Motor neuron (in vitro differentiated cells): Measurements from ENCODE around the gene ERLEC1. TPM values are rescaled to one million over a fixed set of nuclear protein-coding genes. Genes with fewer than 3 reads are reported as not detected.
A peak's percentile ranks its signal among the peaks of the same experiment; 100 is the strongest.
"Not testable (repeated sequence)": the region's sequence is repeated elsewhere in the genome, so short reads cannot be mapped to it uniquely, and the experiment has no call there.

Experiments used
- ATAC-seq, 8 experiments: fragments of 200-7000 bp; cut with Tn5 transposase; replicated peaks in 6 of 8; 2 replicates each; pipeline ENCODE4 v1.8.0; 2021; ENCODE audit warnings: mild to moderate bottlenecking in 8 of 8, moderate library complexity in 8 of 8
- H3K27ac ChIP-seq, 2 donors: fragments of 250-450 bp; sonication (Bioruptor Pico); 2 replicates each; pipeline ENCODE4 v1.9.0; 2021; ENCODE audit warnings: antibody characterized with exemption in 2 of 2, mild to moderate bottlenecking in 2 of 2, moderate library complexity in 1 of 2
- H3K4me1 ChIP-seq, 2 donors: fragments of 250-450 bp; sonication (Bioruptor Pico); replicated peaks in 1 of 2; 2 replicates each; pipeline ENCODE4 v1.6.1; 2021; ENCODE audit warnings: antibody characterized with exemption in 2 of 2, mild to moderate bottlenecking in 2 of 2, moderate library complexity in 1 of 2
- H3K4me3 ChIP-seq, 5 donors: fragments of 250-450 bp; sonication (Bioruptor Pico); 2 replicates each; pipeline ENCODE4 v1.9.0; 2021; ENCODE audit warnings: antibody characterized with exemption in 5 of 5, mild to moderate bottlenecking in 5 of 5, moderate library complexity in 4 of 5
- WGBS, 10 experiments: fragments of 450-650 bp; shearing (Covaris generic); methylation state at CpG; one replicate each; pipeline ENCODE4 v1.0.0; 2022; 5-methylcytosine and 5-hydroxymethylcytosine counted together
- in situ Hi-C, 9 experiments: fragments of 400-800 bp; cut with MboI; loops; one replicate each; pipeline ENCODE4 v1.15.0; 2021; ENCODE audit warnings: low sequenced_read_pairs in 9 of 9, low pct_unique_long_range_greater_than_20kb in 2 of 9; ENCODE audit not compliant: unreplicated experiment in 9 of 9
- total RNA-seq, 8 experiments: library from RNA; unstranded; fragments of 300-600 nt; gene quantifications; 2 replicates each; pipeline versions ENCODE4 v1.2.3 to v1.2.4, GENCODE V29; 2022

ERLEC1 gene
- total RNA-seq, 8 experiments from 2014 or later: 28.6 to 109 (median 41.6) TPM

DNA sequence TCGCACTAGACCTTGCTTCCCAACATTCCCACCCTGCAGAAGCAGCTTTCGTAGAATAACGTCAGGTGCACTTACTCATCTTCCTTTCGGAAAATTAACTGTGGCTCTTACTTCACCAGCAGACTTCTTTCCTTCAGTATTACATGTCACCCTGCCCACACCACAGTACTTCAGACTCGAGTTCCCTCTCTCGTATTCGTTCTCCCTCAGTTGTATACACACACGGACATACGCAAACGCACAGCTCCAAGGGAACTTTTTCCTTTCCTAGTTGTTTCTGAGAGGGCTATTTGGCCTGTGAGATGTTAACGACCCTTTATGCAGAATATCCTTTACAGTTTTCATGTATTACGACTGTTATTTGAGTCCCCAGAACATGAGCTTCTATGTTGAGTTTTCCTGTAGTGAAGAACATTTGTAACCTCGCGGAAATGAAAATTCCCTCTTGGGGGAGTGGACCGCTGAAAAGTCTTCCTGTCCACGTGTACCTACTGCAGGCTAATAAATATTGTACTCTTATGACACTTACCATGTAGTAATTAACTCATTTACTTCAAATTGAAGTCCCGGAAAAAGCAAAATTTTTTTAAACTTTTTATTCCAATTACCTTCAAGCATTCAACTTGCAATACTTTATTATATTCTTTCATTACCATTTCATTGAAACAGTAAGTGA, 908 bp downstream of the ERLEC1 start:
- ATAC-seq: peak in 5 of 8 experiments; percentile 0 to 6 (median 4)
- Histone ChIP-seq H3K4me3 (peak overlapping the region; percentile 67 to 81 (median 72)), H3K27ac (peak overlapping the region; percentile 84 to 94), H3K4me1 (peaks cover 19 to 22% of the 10 kb centered on the region in 2 donors)
- WGBS, 10 experiments: 1 to 11% (median 7%) methylated on average over 7 to 17 of the region's 17 CpGs
- in situ Hi-C loops: no loop called here

DNA sequence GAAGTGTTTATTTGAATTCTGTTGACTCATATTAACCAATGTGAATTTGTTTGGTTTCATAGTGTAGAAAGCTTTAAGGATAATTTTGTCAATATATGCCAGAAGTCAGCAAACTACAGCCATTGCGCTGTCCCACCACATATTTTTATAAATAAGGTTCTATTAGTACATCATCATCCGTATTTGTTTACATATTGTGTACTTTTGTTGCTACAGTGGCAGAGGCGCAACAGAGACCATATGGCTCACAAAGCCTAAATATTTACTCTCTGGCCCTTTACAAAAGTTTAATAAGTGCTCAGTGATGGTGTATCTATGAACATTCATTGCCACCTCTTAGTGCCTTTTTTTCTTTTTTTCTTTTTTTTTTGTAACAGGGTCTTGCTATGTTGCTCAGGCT, 6.4 kb downstream of the ERLEC1 start:
- Histone ChIP-seq H3K4me1 (peaks cover 1 to 5% of the 10 kb centered on the region in 2 donors), H3K27ac (no peak overlapping the region), H3K4me3 (no peak overlapping the region)
- in situ Hi-C loops: no loop called here
- ATAC-seq: no peak
- 78 to 100% (median 96%) methylated on average over 1 to 3 of the region's 3 CpGs; no CpG with 5 or more reads in 2 of the 10 experiments for WGBS, 10 experiments

DNA sequence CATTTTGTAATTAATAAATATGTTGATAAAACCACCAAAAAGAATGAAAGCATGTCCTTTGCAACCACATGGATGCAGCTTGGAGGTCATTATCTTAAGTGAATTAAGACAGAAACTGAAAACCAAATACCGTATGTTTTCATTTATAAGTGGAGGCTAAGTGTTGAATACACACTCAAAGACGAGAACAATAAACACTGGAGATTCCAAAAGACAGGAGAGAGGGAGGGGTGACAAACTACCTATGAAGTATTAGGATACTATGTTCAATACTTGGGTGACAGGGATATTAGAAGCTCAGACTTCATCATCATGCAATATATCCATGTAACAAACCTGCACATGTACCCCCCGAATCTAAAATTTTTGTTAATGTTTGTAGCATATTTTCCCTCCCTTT, 7.0 kb downstream of the ERLEC1 start:
- in situ Hi-C loops: no loop called here
- Histone ChIP-seq H3K4me3 (no peak overlapping the region), H3K27ac (no peak overlapping the region), H3K4me1 (no peaks in the 10 kb centered on the region)
- ATAC-seq: no peak
- 31 to 96% (median 89%) methylated on average over 2 to 3 of the region's 3 CpGs; no CpG with 5 or more reads in 1 of the 10 experiments for WGBS, 10 experiments

DNA sequence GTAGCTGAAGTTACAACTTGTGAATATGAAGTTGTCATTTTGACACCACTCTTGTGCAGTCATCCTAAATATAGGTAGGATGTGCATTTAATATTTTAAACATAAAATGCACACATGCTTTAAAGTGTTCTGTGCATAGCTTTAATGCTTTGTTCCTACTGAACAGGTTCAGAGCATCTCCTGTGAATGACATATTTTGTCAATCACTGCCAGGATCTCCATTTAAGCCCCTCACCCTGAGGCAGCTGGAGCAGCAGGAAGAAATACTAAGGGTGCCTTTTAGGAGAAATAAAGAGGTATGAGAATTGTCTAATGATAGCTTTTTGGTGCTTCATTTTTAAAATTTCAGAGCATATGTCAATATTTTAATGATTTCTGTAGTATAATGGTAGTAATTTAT, 14.7 kb downstream of the ERLEC1 start:
- H3K4me1 ChIP-seq: no peaks in the 10 kb centered on the region
- no peak for ATAC-seq
- in situ Hi-C loops: no loop called here
- no peak overlapping the region for H3K4me3 ChIP-seq
- no peak overlapping the region for H3K27ac ChIP-seq

DNA sequence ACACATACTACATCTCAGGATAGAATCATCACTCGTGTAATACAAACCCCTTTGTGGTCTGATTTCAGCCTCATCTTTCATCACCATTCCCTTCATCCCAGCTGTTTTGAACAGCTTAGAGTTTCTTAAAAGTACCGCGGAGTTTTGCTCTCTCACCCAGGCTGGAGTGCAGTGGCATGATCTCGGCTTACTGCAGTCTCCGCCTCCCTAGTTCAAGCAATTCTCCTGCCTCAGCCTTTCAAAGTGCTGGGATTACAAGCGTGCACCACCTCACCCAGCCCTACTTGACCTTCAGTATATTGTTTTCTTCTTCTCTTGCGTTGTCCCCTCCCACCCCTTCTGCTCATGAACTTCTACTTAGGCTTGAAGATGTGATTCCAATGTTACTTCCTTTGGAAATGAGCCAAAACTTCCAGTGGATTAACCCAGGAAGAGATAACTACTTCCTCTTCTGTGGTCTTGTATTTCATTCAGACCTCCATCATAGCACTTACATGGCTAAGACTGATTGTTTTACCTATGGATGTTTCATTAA, 15.8 kb downstream of the ERLEC1 start:
- Histone ChIP-seq H3K4me1 (no peaks in the 10 kb centered on the region), H3K4me3 (no peak overlapping the region), H3K27ac (no peak overlapping the region)
- no peak for ATAC-seq
- in situ Hi-C loops: no loop called here
- 40 to 100% (median 81%) methylated on average over 1 to 7 of the region's 7 CpGs for WGBS, 10 experiments

DNA sequence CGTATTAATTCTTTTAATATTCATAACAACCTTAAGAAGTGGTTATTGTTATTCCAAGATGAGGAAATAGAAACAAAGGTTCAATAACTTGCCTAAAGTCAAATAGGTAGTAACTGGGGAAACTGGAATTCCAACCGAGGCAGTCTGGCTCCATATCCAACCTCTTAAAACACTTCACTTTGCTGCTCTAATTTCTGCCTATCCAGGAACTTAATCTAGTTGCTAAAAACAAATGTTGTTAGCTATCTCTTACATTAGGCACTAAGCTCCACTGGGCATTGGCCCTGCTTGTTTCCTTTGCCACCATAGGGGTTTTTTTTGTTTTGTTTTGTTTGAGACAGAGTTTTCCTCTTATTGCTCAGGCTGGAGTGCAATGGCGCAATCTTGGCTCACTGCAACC, 24.8 kb downstream of the ERLEC1 start:
- Histone ChIP-seq H3K4me3 (no peak overlapping the region), H3K4me1 (no peaks in the 10 kb centered on the region), H3K27ac (no peak overlapping the region)
- in situ Hi-C loops: no loop called here
- ATAC-seq: no peak
- 80 to 100% (median 92%) methylated on average over 1 to 3 of the region's 3 CpGs; no CpG with 5 or more reads in 2 of the 10 experiments for WGBS, 10 experiments

DNA sequence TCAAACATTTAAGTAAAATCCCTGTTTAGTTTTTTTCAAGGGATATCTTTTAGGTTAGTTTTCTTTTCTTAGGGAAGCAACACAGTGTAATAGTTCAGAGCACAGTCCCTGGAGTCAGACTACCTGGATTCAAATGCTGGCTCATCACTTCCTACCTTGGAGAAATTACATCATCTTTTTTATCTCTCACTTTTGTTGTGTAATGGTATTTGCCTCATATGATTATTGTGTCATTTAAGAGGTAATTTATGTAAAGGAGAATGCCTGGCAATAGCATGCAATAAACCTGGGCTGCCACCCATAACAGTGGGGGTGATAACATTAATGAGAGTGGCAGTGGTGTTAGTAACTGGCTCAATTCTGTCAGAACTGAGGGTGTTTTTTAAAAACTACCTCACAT, 26.3 kb downstream of the ERLEC1 start:
- no peak overlapping the region for H3K4me3 ChIP-seq
- H3K27ac ChIP-seq: no peak overlapping the region
- ATAC-seq: no peak
- in situ Hi-C loops: no loop called here
- H3K4me1 ChIP-seq: no peaks in the 10 kb centered on the region

DNA sequence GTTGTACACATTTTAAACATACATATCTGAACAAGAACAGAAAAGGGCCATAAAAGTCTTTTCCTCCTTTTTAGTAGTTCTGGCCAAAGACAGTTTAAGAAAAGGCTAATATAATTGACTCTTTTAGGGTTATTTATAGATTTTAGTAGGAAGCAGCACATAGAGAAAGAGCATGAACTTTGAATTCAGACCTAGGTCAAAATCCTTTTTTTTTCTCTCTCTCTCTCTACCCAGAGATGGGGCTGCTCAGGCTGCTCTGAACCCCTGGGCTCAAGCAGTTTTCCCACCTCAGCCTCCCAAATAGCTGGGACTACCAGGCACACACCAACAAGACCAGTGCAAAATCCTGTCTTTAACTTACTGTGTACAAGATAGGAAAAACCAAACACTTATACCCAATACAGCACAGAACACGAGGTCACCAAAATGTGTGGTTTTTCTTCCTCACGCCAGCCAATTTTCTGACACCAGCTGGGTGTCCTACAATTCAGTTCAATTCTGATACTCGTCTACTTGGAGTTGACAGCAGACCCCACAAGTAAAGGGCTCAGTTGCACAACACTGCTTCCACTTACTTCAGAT, 32.1 kb downstream of the ERLEC1 start:
- in situ Hi-C loops: no loop called here
- H3K4me3 ChIP-seq: no peak overlapping the region
- no peaks in the 10 kb centered on the region for H3K4me1 ChIP-seq
- no peak overlapping the region for H3K27ac ChIP-seq
- WGBS, 10 experiments: 80 to 100% (median 98%) methylated on average over 1 to 3 of the region's 3 CpGs; no CpG with 5 or more reads in 4 of the 10 experiments
- ATAC-seq: no peak

DNA sequence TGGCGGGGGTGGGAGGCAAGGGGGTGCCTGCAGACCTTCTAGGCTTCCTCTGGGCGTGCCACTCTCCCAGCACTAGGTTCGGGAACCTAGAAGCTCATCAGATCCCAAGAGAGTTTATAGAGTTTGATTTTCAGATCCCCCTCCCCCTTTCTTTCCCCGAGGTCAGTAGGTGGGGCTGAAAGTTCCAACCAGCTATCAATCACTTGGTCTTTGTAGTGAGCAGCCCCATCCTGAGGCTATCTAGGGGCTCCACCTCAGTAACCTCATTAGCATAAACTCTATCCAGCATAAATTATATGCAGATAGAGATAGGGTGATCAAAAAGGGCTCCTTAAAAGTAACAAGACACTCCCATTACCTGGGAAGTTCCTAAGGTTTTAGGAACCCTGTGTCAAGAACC, 32.8 kb downstream of the ERLEC1 start:
- no peaks in the 10 kb centered on the region for H3K4me1 ChIP-seq
- in situ Hi-C loops: no loop called here
- no peak overlapping the region for H3K4me3 ChIP-seq
- ATAC-seq: peak in 3 of 8 experiments; percentile 36 to 83 (median 54)
- WGBS, 10 experiments: 20 to 90% (median 73%) methylated on average over 1 to 3 of the region's 4 CpGs; no CpG with 5 or more reads in 2 of the 10 experiments
- no peak overlapping the region for H3K27ac ChIP-seq

DNA sequence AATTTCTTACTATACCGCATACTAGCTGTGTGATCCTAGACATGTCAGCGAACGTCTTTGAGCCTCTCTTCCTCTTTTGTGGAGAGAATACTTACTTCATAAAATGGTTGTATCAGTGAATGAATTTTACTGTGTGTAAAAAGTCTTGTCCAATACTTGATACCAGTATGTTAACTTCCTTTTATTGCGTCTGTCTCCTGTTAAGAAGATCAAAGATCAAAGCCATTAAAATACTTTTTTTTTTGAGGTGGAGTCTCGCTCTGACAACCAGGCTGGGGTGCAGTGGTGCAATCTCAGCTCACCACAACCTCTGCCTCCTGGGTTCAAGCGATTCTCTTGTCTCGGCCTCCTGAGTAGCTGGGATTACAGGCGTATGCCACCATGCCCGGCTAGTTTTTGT, 33.2 kb downstream of the ERLEC1 start:
- ATAC-seq: no peak
- Histone ChIP-seq H3K4me1 (no peaks in the 10 kb centered on the region), H3K27ac (no peak overlapping the region), H3K4me3 (no peak overlapping the region)
- in situ Hi-C loops: no loop called here
- 88 to 100% (median 93%) methylated on average over 1 to 9 of the region's 9 CpGs; no CpG with 5 or more reads in 2 of the 10 experiments for WGBS, 10 experiments

DNA sequence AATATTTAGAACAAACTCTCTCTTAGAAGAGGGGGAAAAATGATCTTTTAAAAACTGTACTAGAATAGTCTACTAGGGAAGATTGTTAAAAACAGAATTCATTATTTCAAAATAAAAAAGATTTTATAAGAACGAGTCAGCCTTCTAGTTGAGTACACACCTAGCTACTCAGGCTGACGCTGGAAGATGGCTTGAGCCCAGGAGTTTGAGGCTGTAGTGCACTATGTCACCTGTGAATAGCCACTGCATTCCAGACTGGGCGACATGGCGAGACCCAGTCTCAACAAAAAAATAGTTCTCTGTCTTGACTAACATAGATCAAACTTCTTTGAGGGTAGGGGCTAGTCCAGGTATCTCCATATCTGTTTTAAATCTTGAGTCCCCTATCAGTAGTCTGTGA, 33.9 kb downstream of the ERLEC1 start:
- no peak for ATAC-seq
- 83 to 100% (median 91%) methylated on average over 2 to 4 of the region's 4 CpGs; no CpG with 5 or more reads in 3 of the 10 experiments for whole genome bisulfite sequencing, 10 experiments
- in situ Hi-C loops: no loop called here
- Histone ChIP-seq H3K4me3 (no peak overlapping the region), H3K4me1 (no peaks in the 10 kb centered on the region), H3K27ac (no peak overlapping the region)

DNA sequence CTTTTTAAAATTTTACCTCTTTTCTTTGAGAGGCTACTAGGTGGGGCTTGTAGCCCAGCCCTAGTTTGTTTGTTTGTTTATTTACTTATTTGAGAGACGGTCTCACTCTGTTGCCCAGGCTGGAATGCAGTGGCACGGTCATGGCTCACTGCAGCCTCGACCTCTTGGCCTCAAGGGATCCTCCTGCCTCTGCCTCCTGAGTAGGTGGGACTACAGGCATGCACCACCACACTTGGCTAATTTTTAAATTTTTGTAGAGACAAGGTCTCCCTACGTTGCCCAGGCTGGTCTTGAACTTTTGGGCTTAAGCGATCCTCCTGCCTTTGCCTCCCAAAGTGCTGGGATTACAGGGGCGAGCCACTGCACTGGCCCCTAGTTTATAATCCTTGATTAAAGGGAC, 35.0 kb downstream of the ERLEC1 start:
- Histone ChIP-seq H3K4me3 (no peak overlapping the region), H3K27ac (no peak overlapping the region), H3K4me1 (no peaks in the 10 kb centered on the region)
- 80 to 97% (median 92%) methylated on average over 3 to 6 of the region's 6 CpGs; no CpG with 5 or more reads in 1 of the 10 experiments for WGBS, 10 experiments
- in situ Hi-C loops: no loop called here
- no peak for ATAC-seq

DNA sequence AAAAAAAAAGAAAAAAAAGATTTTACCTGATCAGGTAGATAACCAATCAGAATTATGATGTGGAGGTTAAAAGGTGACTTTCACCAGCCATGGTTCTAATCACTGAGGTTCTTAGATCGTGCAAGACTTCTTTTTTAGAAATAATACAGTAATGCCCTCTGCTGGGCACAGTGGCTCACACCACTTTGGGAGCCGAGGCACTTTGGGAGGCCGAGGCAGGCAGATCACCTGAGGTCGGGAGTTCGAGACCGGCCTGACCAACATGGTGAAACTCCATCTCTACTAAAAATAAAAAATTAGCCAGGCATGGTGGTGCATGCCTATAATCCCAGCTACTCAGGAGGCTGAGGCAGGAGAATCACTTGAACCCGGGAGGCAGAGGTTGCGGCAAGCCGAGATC, 36.8 kb downstream of the ERLEC1 start:
- H3K4me3 ChIP-seq, ATAC-seq, H3K4me1 ChIP-seq, H3K27ac ChIP-seq, in situ Hi-C loops: not testable (repeated sequence)
- 52 to 100% (median 97%) methylated on average over 3 to 9 of the region's 9 CpGs; no CpG with 5 or more reads in 1 of the 10 experiments for WGBS, 10 experiments

DNA sequence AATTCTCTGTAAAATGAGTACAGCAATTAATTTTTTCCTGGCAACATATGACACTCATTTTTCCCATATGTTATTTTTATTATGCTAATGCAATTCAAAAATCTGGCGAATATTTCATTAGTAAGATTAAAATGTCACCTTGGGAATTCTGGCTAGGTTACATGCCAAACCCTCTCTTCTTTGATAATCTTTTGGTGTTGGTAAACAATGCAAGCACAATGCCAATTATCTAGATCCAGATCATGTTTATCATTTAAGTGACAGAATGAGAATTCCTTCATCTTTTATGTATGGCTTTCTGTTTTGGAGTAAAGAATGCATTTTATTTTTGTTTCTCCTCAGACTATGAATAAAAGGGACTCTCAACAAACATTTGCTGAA, 39.2 kb downstream of the ERLEC1 start:
- in situ Hi-C loops: no loop called here
- whole genome bisulfite sequencing, 10 experiments: 0 to 64% (median 42%) methylated on average over 1 of the region's 1 CpG; no CpG with 5 or more reads in 2 of the 10 experiments
- H3K4me1 ChIP-seq: no peaks in the 10 kb centered on the region
- H3K4me3 ChIP-seq: no peak overlapping the region
- H3K27ac ChIP-seq: no peak overlapping the region
- ATAC-seq: no peak
